Fibroblast of lung (primary cell): ENCODE data around the gene ZCWPW2. TPM values are rescaled to one million over a fixed set of nuclear protein-coding genes. Genes with fewer than 3 reads are reported as not detected.

Experiments used
- DNase-seq, 2 donors: peaks; one replicate each; pipeline versions ENCODE4 v3.0.0 to v3.0.0-alpha.2; 2010; ENCODE audit warnings: low read depth in 2 of 2
- H2AFZ ChIP-seq: 2 replicates; pipeline ENCODE4 v1.5.1; 2012; ENCODE audit warnings: low read length, control low read depth, inconsistent platforms
- H3K27ac ChIP-seq: 2 replicates; pipeline ENCODE4 v1.5.1; 2011; ENCODE audit warnings: low read length, control low read depth; ENCODE audit not compliant: insufficient read depth
- H3K27me3 ChIP-seq: 2 replicates; pipeline ENCODE4 v1.5.1; 2011; ENCODE audit warnings: mild to moderate bottlenecking, low read length; ENCODE audit not compliant: control insufficient read depth, insufficient read depth
- H3K36me3 ChIP-seq: 2 replicates; pipeline ENCODE4 v1.5.1; 2011; ENCODE audit warnings: low read length; ENCODE audit not compliant: control insufficient read depth, insufficient read depth
- H3K4me1 ChIP-seq: 2 replicates; pipeline ENCODE4 v1.5.1; 2011; ENCODE audit warnings: low read length; ENCODE audit not compliant: control insufficient read depth, insufficient read depth; ENCODE audit errors: extremely low read depth
- H3K4me2 ChIP-seq: 2 replicates; pipeline ENCODE4 v1.5.1; 2011; ENCODE audit warnings: low read length, control low read depth; ENCODE audit not compliant: insufficient read depth; ENCODE audit errors: extremely low read depth
- H3K4me3 ChIP-seq, 4 experiments: fragments of 200-600 bp in 1 of 4; sonication (generic) in 1 of 4; replicated peaks in 1 of 4; 2 replicates each; pipeline ENCODE4 v1.5.1; 2011 to 2016; ENCODE audit warnings: low read length in 4 of 4, low read depth in 3 of 4, mild to moderate bottlenecking in 3 of 4, control low read depth in 2 of 4, inconsistent platforms in 1 of 4, mixed read lengths in 1 of 4; ENCODE audit not compliant: insufficient read depth in 1 of 4; ENCODE audit errors: control extremely low read depth in 1 of 4
- H3K79me2 ChIP-seq: 2 replicates; pipeline ENCODE4 v1.5.1; 2012; ENCODE audit warnings: mild to moderate bottlenecking, low read length, inconsistent platforms; ENCODE audit not compliant: control insufficient read depth, insufficient read depth
- H3K9ac ChIP-seq: 2 replicates; pipeline ENCODE4 v1.5.1; 2011; ENCODE audit warnings: mild to moderate bottlenecking, low read length, control low read depth; ENCODE audit not compliant: insufficient read depth
- H3K9me3 ChIP-seq: 2 replicates; pipeline ENCODE4 v1.5.1; 2012; ENCODE audit warnings: low read depth, low read length; ENCODE audit not compliant: control insufficient read depth, insufficient read depth
- H4K20me1 ChIP-seq: 2 replicates; pipeline ENCODE4 v1.5.1; 2011; ENCODE audit warnings: low read length; ENCODE audit not compliant: control insufficient read depth, insufficient read depth; ENCODE audit errors: extremely low read depth
- CTCF ChIP-seq, 2 donors: IDR thresholded peaks in 1 of 2; conservative IDR thresholded peaks in 1 of 2; 1 replicate in 1 of 2; 2 replicates in 1 of 2; pipeline ENCODE4 v1.5.1; 2011 to 2012; ENCODE audit warnings: low read length in 2 of 2, control low read depth in 1 of 2, inconsistent platforms in 1 of 2, low read depth in 1 of 2, mild to moderate bottlenecking in 1 of 2
- EZH2 ChIP-seq: IDR thresholded peaks from 2 replicates; pipeline ENCODE4 v1.5.1; 2012; ENCODE audit warnings: low read length, control low read depth, mild to moderate bottlenecking; ENCODE audit errors: missing control alignments
- polyA plus RNA-seq, 2 donors: library from polyadenylated mRNA; depleted of rRNA in 1 of 2; stranded (reverse) in 1 of 2; unstranded in 1 of 2; fragments of >200 nt; gene quantifications; 2 replicates each; pipeline ENCODE4 v1.2.1, GENCODE V29; 2011 to 2012; ENCODE audit warnings: missing spikeins in 1 of 2
- total RNA-seq: library from RNA; depleted of rRNA; stranded (reverse); fragments of >200 nt; gene quantifications from 2 replicates; pipeline ENCODE4 v1.2.1, GENCODE V29; 2014

Gene ZCWPW2
- total and polyA plus RNA-seq, 2 donors (not counting 1 experiment from before 2014, with no cell fraction given), result 0.68 to 1.7 TPM

- no peaks in the 10 kb centered on the region for H3K36me3 ChIP-seq
- no peaks in the 10 kb centered on the region for H3K79me2 ChIP-seq
- H3K4me2 ChIP-seq, result no peak overlapping the region
Observed at GRCh38 chr3:28564211-28564610, 215.7 kb downstream of the ZCWPW2 start.

DNA sequence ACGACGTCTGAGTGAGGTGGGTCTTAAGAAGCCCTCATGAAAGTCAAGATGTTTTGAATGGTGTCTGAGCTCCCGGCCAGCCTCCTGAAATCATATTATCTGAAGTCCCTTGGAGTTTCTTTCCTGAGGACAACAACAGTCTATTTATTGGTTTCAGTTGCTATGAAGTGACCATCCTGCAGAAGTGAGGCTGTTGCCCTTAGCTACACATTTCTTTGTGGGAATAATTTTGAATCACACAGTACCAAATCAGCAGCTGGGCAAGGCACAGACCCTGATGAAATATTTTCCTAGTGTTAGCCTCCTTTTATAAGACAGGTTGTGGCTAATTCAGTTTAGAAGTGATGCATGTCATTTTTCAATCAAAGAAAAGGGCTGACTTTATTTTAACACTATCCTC, 220.8 kb downstream of the ZCWPW2 start:
- Histone ChIP-seq H3K4me3 (no peak overlapping the region), H3K27me3 (peaks cover 3% of the 10 kb centered on the region), H3K79me2 (no peaks in the 10 kb centered on the region), H4K20me1 (no peaks in the 10 kb centered on the region), H3K4me2 (no peak overlapping the region), H3K27ac (no peak overlapping the region), H2AFZ (no peak overlapping the region), H3K9me3 (no peaks in the 10 kb centered on the region), H3K4me1 (no peaks in the 10 kb centered on the region), H3K9ac (no peak overlapping the region), H3K36me3 (no peaks in the 10 kb centered on the region)
- DNase-seq, result no peak
- TF ChIP-seq CTCF (conservative IDR thresholded peaks at IDR 0.05 in 1 of 2, IDR thresholded peaks at IDR 0.05 in 1 of 2; ENCODE audit: low read depth in 1 of 2, low read length in 2 of 2) (no peak), EZH2 (no peak)

More at GRCh38 chr3:28564211-28564610, 215.7 kb downstream of the ZCWPW2 start:
- Histone ChIP-seq H4K20me1 (no peaks in the 10 kb centered on the region), H3K9ac (no peak overlapping the region), H3K27ac (no peak overlapping the region), H3K9me3 (no peaks in the 10 kb centered on the region), H3K27me3 (no peaks in the 10 kb centered on the region), H3K4me1 (no peaks in the 10 kb centered on the region), H3K4me3 (no peak overlapping the region), H2AFZ (no peak overlapping the region)
- DNase-seq, result no peak
- TF ChIP-seq EZH2 (no peak), CTCF (conservative IDR thresholded peaks at IDR 0.05 in 1 of 2, IDR thresholded peaks at IDR 0.05 in 1 of 2; ENCODE audit: low read depth in 1 of 2, low read length in 2 of 2) (no peak)

- H3K9ac ChIP-seq, result no peak overlapping the region
- no peak overlapping the region for H3K4me3 ChIP-seq
- H3K9me3 ChIP-seq, result no peaks in the 10 kb centered on the region
- no peak overlapping the region for H3K27ac ChIP-seq
- H3K27me3 ChIP-seq, result peaks cover 29% of the 10 kb centered on the region
- no peaks in the 10 kb centered on the region for H3K79me2 ChIP-seq
- H3K4me1 ChIP-seq, result no peaks in the 10 kb centered on the region
- H3K4me2 ChIP-seq, result no peak overlapping the region
- H4K20me1 ChIP-seq, result no peaks in the 10 kb centered on the region
- TF ChIP-seq EZH2 (no peak), CTCF (conservative IDR thresholded peaks at IDR 0.05 in 1 of 2, IDR thresholded peaks at IDR 0.05 in 1 of 2; ENCODE audit: low read depth in 1 of 2, low read length in 2 of 2) (no peak)
- DNase-seq, result no peak
- H2AFZ ChIP-seq, result no peak overlapping the region
- no peaks in the 10 kb centered on the region for H3K36me3 ChIP-seq
Observed at GRCh38 chr3:28574036-28574435, 225.5 kb downstream of the ZCWPW2 start.
